H9 (cell line): Measurements from ENCODE around the gene RGS2. TPM values are rescaled to one million over a fixed set of nuclear protein-coding genes. Genes with fewer than 3 reads are reported as not detected.

Experiments used
- DNase-seq: peaks from one replicate; pipeline ENCODE4 v3.0.0-alpha.2; 2017
- H2AFZ ChIP-seq: one replicate; pipeline ENCODE4 v1.6.1; 2013; ENCODE audit warnings: mild to moderate bottlenecking, low read length, control low read depth, moderate library complexity
- H2AK5ac ChIP-seq: 2 replicates; pipeline ENCODE4 v1.6.1; 2013; ENCODE audit warnings: low read length, control low read depth, mixed read lengths; ENCODE audit not compliant: insufficient read length
- H2BK120ac ChIP-seq: one replicate; pipeline ENCODE4 v1.6.1; 2013; ENCODE audit warnings: low read depth, mild to moderate bottlenecking, low read length, control low read depth, inconsistent platforms; ENCODE audit not compliant: poor library complexity, severe bottlenecking
- H2BK12ac ChIP-seq: 2 replicates; pipeline ENCODE4 v1.6.1; 2013; ENCODE audit warnings: low read length, control low read depth, mixed read lengths, low read depth; ENCODE audit not compliant: insufficient read length
- H2BK15ac ChIP-seq: 2 replicates; pipeline ENCODE4 v1.6.1; 2013; ENCODE audit warnings: low read depth, low read length, control low read depth
- H2BK20ac ChIP-seq: one replicate; pipeline ENCODE4 v1.6.1; 2013; ENCODE audit warnings: low read depth, mild to moderate bottlenecking, low read length, control low read depth, inconsistent platforms; ENCODE audit not compliant: poor library complexity, severe bottlenecking
- H2BK5ac ChIP-seq: 2 replicates; pipeline ENCODE4 v1.6.1; 2013; ENCODE audit warnings: low read length, control low read depth, mixed read lengths; ENCODE audit not compliant: insufficient read length
- H3K14ac ChIP-seq: 2 replicates; pipeline ENCODE4 v1.6.1; 2013; ENCODE audit warnings: low read length, control low read depth; ENCODE audit not compliant: insufficient read depth
- H3K18ac ChIP-seq: 2 replicates; pipeline ENCODE4 v1.6.1; 2013; ENCODE audit warnings: low read depth, mild to moderate bottlenecking, mixed read lengths, low read length, control low read depth; ENCODE audit not compliant: insufficient read length
- H3K23ac ChIP-seq: 2 replicates; pipeline ENCODE4 v1.6.1; 2013; ENCODE audit warnings: low read length, control low read depth, mixed read lengths, low read depth; ENCODE audit not compliant: insufficient read length
- H3K23me2 ChIP-seq: 2 replicates; pipeline ENCODE4 v1.6.1; 2013; ENCODE audit warnings: low read depth, mild to moderate bottlenecking, mixed read lengths, low read length, control low read depth; ENCODE audit not compliant: insufficient read length, poor library complexity, severe bottlenecking
- H3K27ac ChIP-seq: 2 replicates; pipeline ENCODE4 v1.5.1; 2013; ENCODE audit warnings: low read length, control low read depth, mixed read lengths, low read depth; ENCODE audit not compliant: insufficient read length
- H3K27me3 ChIP-seq: 2 replicates; pipeline ENCODE4 v1.6.1; 2013; ENCODE audit warnings: low read length, control low read depth, inconsistent platforms; ENCODE audit not compliant: insufficient read depth
- H3K4ac ChIP-seq: 2 replicates; pipeline ENCODE4 v1.6.1; 2013; ENCODE audit warnings: low read depth, mild to moderate bottlenecking, control low read depth, inconsistent platforms, low read length, moderate library complexity
- H3K4me1 ChIP-seq: 2 replicates; pipeline ENCODE4 v1.6.1; 2013; ENCODE audit warnings: low read length, control low read depth, inconsistent platforms; ENCODE audit not compliant: insufficient read depth
- H3K4me2 ChIP-seq: 2 replicates; pipeline ENCODE4 v1.6.1; 2013; ENCODE audit warnings: low read length, control low read depth, mixed read lengths; ENCODE audit not compliant: insufficient read length, insufficient read depth
- H3K56ac ChIP-seq: 2 replicates; pipeline ENCODE4 v1.6.1; 2013; ENCODE audit warnings: low read depth, mild to moderate bottlenecking, mixed read lengths, low read length, control low read depth; ENCODE audit not compliant: insufficient read length
- H3K79me1 ChIP-seq: 2 replicates; pipeline ENCODE4 v1.6.1; 2013; ENCODE audit warnings: low read depth, mild to moderate bottlenecking, moderate library complexity, low read length, control low read depth, inconsistent platforms; ENCODE audit not compliant: insufficient read depth, poor library complexity, severe bottlenecking
- H3K79me2 ChIP-seq: 2 replicates; pipeline ENCODE4 v1.6.1; 2013; ENCODE audit warnings: low read length, control low read depth, inconsistent platforms; ENCODE audit not compliant: insufficient read depth
- H3K9ac ChIP-seq: 2 replicates; pipeline ENCODE4 v1.6.1; 2013; ENCODE audit warnings: low read length, control low read depth, mixed read lengths; ENCODE audit not compliant: insufficient read length; ENCODE audit errors: extremely low read depth
- H3K9me3 ChIP-seq: one replicate; pipeline ENCODE4 v1.6.1; 2013; ENCODE audit warnings: low read depth, low read length, inconsistent platforms; ENCODE audit not compliant: control insufficient read depth
- H3T11ph ChIP-seq: one replicate; pipeline ENCODE4 v1.6.1; 2013; ENCODE audit warnings: mild to moderate bottlenecking, low read length, control low read depth, inconsistent platforms
- H4K20me1 ChIP-seq: one replicate; pipeline ENCODE4 v1.6.1; 2013; ENCODE audit not compliant: control insufficient read depth, insufficient read length, insufficient read depth
- H4K5ac ChIP-seq: 2 replicates; pipeline ENCODE4 v1.6.1; 2013; ENCODE audit warnings: low read depth, mild to moderate bottlenecking, mixed read lengths, low read length, control low read depth; ENCODE audit not compliant: insufficient read length
- H4K8ac ChIP-seq: replicated peaks from 2 replicates; pipeline ENCODE4 v1.6.1; 2013; ENCODE audit warnings: low read length, control low read depth, mixed read lengths, low read depth; ENCODE audit not compliant: insufficient read length
- H4K91ac ChIP-seq: 2 replicates; pipeline ENCODE4 v1.6.1; 2013; ENCODE audit warnings: low read depth, mild to moderate bottlenecking, moderate library complexity, mixed read lengths, low read length, control low read depth; ENCODE audit not compliant: insufficient read length
- H3K27ac Mint-ChIP-seq, 3 experiments: 2 replicates in 2 of 3; 3 replicates in 1 of 3; pipeline ENCODE4 v1.8.0; 2020 to 2021; ENCODE audit warnings: mixed read lengths in 3 of 3, mild to moderate bottlenecking in 1 of 3, moderate library complexity in 1 of 3
- H3K27me3 Mint-ChIP-seq: 2 replicates; pipeline ENCODE4 v1.8.0; 2021; ENCODE audit warnings: low read depth, mild to moderate bottlenecking, moderate library complexity, mixed read lengths
- H3K36me3 Mint-ChIP-seq, 3 experiments: 2 replicates in 2 of 3; 3 replicates in 1 of 3; pipeline ENCODE4 v1.8.0; 2020 to 2021; ENCODE audit warnings: low read depth in 3 of 3, mixed read lengths in 3 of 3; ENCODE audit not compliant: insufficient read depth in 1 of 3
- H3K4me1 Mint-ChIP-seq, 2 experiments: 2 replicates each; pipeline ENCODE4 v1.8.0; 2020; ENCODE audit warnings: mixed read lengths in 2 of 2
- H3K4me3 Mint-ChIP-seq, 2 experiments: 2 replicates in 1 of 2; 3 replicates in 1 of 2; pipeline ENCODE4 v1.8.0; 2020 to 2021; ENCODE audit warnings: mild to moderate bottlenecking in 2 of 2, mixed read lengths in 2 of 2, moderate library complexity in 1 of 2
- H3K9me3 Mint-ChIP-seq, 2 experiments: 2 replicates in 1 of 2; 3 replicates in 1 of 2; pipeline ENCODE4 v1.8.0; 2020; ENCODE audit warnings: mild to moderate bottlenecking in 2 of 2, mixed read lengths in 2 of 2, moderate library complexity in 1 of 2
- CTCF ChIP-seq: fragments of 200-600 bp; sonication (generic); conservative IDR thresholded peaks from 3 replicates; pipeline ENCODE4 v1.8.0; 2021; ENCODE audit warnings: antibody characterized with exemption, mild to moderate bottlenecking
- WGBS: extraction: QIAGEN DNeasy Blood & Tissue Kit; methylation state at CpG from one replicate; pipeline ENCODE4 v1.1.7; 2013; ENCODE audit warnings: missing lambda C conversion rate, low lambda C conversion rate, mixed read lengths; ENCODE audit not compliant: insufficient read length; ENCODE audit errors: extremely low coverage; 5-methylcytosine and 5-hydroxymethylcytosine counted together
- total RNA-seq: library from RNA; stranded (reverse); gene quantifications from 2 replicates; pipeline ENCODE4 v1.2.1, GENCODE V29; 2021

RGS2 gene
- total RNA-seq, 1 experiment from 2014 or later = 13.9 TPM

- Histone ChIP-seq H2BK12ac (no peak overlapping the region), H2BK20ac (no peak overlapping the region), H3K23me2 (no peaks in the 10 kb centered on the region), H3K23ac (no peak overlapping the region), H3K4ac (no peak overlapping the region), H3T11ph (no peak overlapping the region), H2AFZ (no peak overlapping the region), H2BK15ac (no peak overlapping the region), H3K4me2 (no peak overlapping the region), H4K5ac (no peak overlapping the region), H2BK5ac (no peak overlapping the region), H4K91ac (no peak overlapping the region), H3K56ac (no peak overlapping the region), H4K20me1 (no peaks in the 10 kb centered on the region), H3K9me3 (no peaks in the 10 kb centered on the region), H4K8ac (no peak overlapping the region), H2BK120ac (no peak overlapping the region), H3K4me1 (no peaks in the 10 kb centered on the region; the same call in 1 of the 2 replicates), H3K27me3 (no peaks in the 10 kb centered on the region), H3K79me1 (no peaks in the 10 kb centered on the region), H3K18ac (no peak overlapping the region), H3K79me2 (no peaks in the 10 kb centered on the region), H3K27ac (no peak overlapping the region), H3K14ac (no peak overlapping the region), H3K9ac (no peak overlapping the region), H2AK5ac (no peak overlapping the region)
- Mint-ChIP-seq H3K36me3 (no peaks in the 10 kb centered on the region), H3K27me3 (no peaks in the 10 kb centered on the region), H3K4me1 (peaks cover 22 to 25% of the 10 kb centered on the region in 2 experiments), H3K4me3 (no peak overlapping the region), H3K27ac (no peak overlapping the region), H3K9me3 (no peaks in the 10 kb centered on the region; a peak in 3 of 5 replicates)
- no peak for TF ChIP-seq CTCF
- DNase-seq = no peak
- WGBS = no CpG with 5 or more reads among the region's 7 CpGs
Observed at GRCh38 chr1:192797891-192798290, 10.9 kb upstream of the RGS2 start.
